A673 (cell line): ENCODE results near the gene PRKCA.

Experiments used
- CTCF ChIP-seq: fragments of 300-800, 200-600 bp; sonication (generic); conservative IDR thresholded peaks from 2 replicates; pipeline ENCODE4 v1.5.1; 2017; ENCODE audit warnings: low read depth, mild to moderate bottlenecking, antibody characterized with exemption, low read length, moderate library complexity, mixed read lengths
- EZH2 ChIP-seq: fragments of 200-600 bp; sonication (generic); IDR thresholded peaks from 2 replicates; pipeline ENCODE4 v1.6.1; 2017; ENCODE audit warnings: borderline replicate concordance, low read depth, mild to moderate bottlenecking, mixed read lengths, antibody characterized with exemption, low read length; ENCODE audit not compliant: poor library complexity, severe bottlenecking

GRCh38 chr17:66839616-66840015, 537.2 kb downstream of the PRKCA start:
- TF ChIP-seq CTCF = no peak
- TF ChIP-seq EZH2 = no peak
